ENCODE data around the gene POTEH. TPM values are rescaled to one million over a fixed set of nuclear protein-coding genes. Genes with fewer than 3 reads are reported as not detected.

Gene POTEH
- not detected in 2 replicates for total RNA-seq

DNA sequence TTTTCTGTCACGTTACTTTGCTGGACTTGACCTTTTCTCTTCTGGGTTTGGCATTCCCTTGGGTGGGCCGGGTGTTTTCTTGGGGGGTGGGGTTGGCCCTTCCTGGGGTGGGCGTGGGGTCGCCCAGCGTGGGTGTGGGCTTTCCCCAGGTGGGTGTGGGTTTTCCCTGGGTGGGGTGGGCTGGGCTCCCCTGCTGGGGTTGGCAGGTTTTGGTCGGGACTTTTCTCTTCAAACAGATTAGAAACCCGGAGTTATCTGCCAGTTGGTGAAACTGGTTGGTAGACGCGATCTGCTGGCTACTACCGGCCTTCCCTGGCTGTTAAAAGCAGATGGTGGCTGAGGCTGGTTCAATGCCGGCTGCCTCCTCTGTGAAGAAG, at the start of gene POTEH:
Gene POTEH (plus strand): TSS at position 278 of the 377 bp plus-strand sequence. CDS start 52 bp downstream, at position 330.

Other genes with a start within 250 kb of the POTEH start
- gene OR11H1, start 161.8 kb upstream of the POTEH start, total RNA-seq: not detected in 2 replicates